Lower lobe of right lung (tissue), 2 donors: ENCODE data around the gene SIGLEC6. TPM values are rescaled to one million over a fixed set of nuclear protein-coding genes. Genes with fewer than 3 reads are reported as not detected.
A peak's percentile ranks its signal among the peaks of the same experiment; 100 is the strongest.

ENCODE experiments used
- ATAC-seq, 2 donors: fragments of 200-7000 bp; cut with Tn5 transposase; one replicate each; pipeline ENCODE4 v1.9.1; 2020 to 2022; ENCODE audit warnings: mild to moderate bottlenecking in 2 of 2, moderate library complexity in 2 of 2
- DNase-seq: peaks from one replicate; pipeline ENCODE4 v3.0.0-alpha.2; 2020
- H3K27ac ChIP-seq: fragments of 200-600 bp; one replicate; pipeline ENCODE4 v1.8.0; 2022
- H3K27me3 ChIP-seq: fragments of 200-600 bp; one replicate; pipeline ENCODE4 v1.8.0; 2022; ENCODE audit warnings: low read depth
- H3K36me3 ChIP-seq: fragments of 200-600 bp; one replicate; pipeline ENCODE4 v1.8.0; 2022; ENCODE audit warnings: mild to moderate bottlenecking
- H3K4me1 ChIP-seq: fragments of 200-600 bp; one replicate; pipeline ENCODE4 v1.8.0; 2022
- H3K4me3 ChIP-seq: fragments of 200-600 bp; one replicate; pipeline ENCODE4 v1.8.0; 2022; ENCODE audit warnings: mild to moderate bottlenecking
- H3K9me3 ChIP-seq: fragments of 200-600 bp; one replicate; pipeline ENCODE4 v1.8.0; 2022
- intact Hi-C: fragments of 100-400 bp; cut with DNase I; formaldehyde crosslinking; loops from one replicate; pipeline ENCODE4 v1.11.0; 2022
- total RNA-seq: library from RNA; stranded (reverse); fragmentation: NEBNext Ultra II Directional; extraction: Animal tissue kit (Norgen Biotek cat#: 25700); gene quantifications from one replicate; pipeline ENCODE4 v1.2.1, GENCODE V29; 2021
- TF ChIP-seq, protein P1 (sequence below): fragments of 200-600 bp; IDR thresholded peaks from one replicate; pipeline ENCODE4 v1.8.0; 2022; ENCODE audit warnings: antibody characterized with exemption, mild to moderate bottlenecking
- donor health status: DM: no; HTN: yes; CAD: no; lungs with severe emphysema.

The SIGLEC6 gene
- total RNA-seq, 1 donor from 2014 or later, result 6.5 TPM

GRCh38 chr19:51548213-51548651 lies 16.8 kb upstream of the SIGLEC6 start:
- peaks cover 23% of the 10 kb centered on the region for H3K27me3 ChIP-seq
- DNase-seq (no peak), ATAC-seq (no peak)
- H3K4me1 ChIP-seq, result no peaks in the 10 kb centered on the region
- TF ChIP-seq, protein P1, sequence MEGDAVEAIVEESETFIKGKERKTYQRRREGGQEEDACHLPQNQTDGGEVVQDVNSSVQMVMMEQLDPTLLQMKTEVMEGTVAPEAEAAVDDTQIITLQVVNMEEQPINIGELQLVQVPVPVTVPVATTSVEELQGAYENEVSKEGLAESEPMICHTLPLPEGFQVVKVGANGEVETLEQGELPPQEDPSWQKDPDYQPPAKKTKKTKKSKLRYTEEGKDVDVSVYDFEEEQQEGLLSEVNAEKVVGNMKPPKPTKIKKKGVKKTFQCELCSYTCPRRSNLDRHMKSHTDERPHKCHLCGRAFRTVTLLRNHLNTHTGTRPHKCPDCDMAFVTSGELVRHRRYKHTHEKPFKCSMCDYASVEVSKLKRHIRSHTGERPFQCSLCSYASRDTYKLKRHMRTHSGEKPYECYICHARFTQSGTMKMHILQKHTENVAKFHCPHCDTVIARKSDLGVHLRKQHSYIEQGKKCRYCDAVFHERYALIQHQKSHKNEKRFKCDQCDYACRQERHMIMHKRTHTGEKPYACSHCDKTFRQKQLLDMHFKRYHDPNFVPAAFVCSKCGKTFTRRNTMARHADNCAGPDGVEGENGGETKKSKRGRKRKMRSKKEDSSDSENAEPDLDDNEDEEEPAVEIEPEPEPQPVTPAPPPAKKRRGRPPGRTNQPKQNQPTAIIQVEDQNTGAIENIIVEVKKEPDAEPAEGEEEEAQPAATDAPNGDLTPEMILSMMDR, result no peak
- no peak overlapping the region for H3K4me3 ChIP-seq
- intact Hi-C loops, result no loop called here
- no peak overlapping the region for H3K27ac ChIP-seq
- no peaks in the 10 kb centered on the region for H3K9me3 ChIP-seq
- H3K36me3 ChIP-seq, result no peaks in the 10 kb centered on the region

DNA sequence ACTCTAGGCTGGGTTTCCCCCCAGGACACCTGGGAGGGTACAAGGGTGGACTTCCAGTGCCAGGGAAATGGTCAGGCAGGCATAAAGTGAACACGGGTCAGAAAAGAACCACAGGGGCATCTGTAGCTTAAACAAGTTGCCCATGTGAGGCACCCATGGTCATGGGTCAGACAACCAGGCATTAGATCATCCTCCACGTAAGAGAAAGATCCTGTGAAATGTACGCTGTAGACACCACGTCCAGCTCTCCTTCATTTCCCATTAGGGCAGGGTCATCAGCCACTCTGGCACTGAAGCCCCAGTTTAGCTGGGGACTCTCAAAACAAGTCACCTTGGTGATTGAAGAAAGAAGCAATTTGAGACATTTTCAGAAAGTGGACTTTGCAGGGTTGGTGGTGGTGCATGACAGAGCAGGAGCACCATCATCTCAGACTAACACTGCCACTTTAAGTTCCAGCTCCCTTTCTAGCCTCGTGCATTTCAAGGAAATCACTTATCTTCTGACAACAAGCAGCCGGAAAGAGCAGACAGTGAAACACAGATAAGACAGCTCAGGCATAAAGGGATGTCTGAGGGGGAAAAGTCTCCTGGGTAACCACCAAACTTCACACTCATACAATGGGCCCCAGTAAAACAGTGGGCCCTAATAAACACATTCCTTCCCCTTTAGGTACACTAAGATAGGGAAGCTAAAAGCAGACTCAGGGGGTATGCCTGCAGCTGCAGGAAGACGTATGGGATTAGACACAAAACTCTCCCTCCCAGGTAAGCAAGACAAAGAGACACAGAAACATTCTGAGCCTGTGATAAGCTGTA lies 16.1 kb upstream of the SIGLEC6 start:
- intact Hi-C loops, result no loop called here

GRCh38 chr19:51546650-51547396 lies 15.4 kb upstream of the SIGLEC6 start:
- intact Hi-C loops, result no loop called here
- H3K27me3 ChIP-seq, result peaks cover 26% of the 10 kb centered on the region
- DNase-seq (no peak), ATAC-seq (peak in 1 of 2 donors; percentile 38)
- TF ChIP-seq, protein P1, result no peak
- H3K4me1 ChIP-seq, result no peaks in the 10 kb centered on the region
- H3K9me3 ChIP-seq, result no peaks in the 10 kb centered on the region
- no peak overlapping the region for H3K4me3 ChIP-seq
- H3K27ac ChIP-seq, result no peak overlapping the region
- H3K36me3 ChIP-seq, result no peaks in the 10 kb centered on the region

More for the DNA sequence above, 16.1 kb upstream of the SIGLEC6 start:
- Histone ChIP-seq H3K4me1 (no peaks in the 10 kb centered on the region), H3K4me3 (no peak overlapping the region), H3K9me3 (no peaks in the 10 kb centered on the region), H3K27me3 (peaks cover 26% of the 10 kb centered on the region), H3K36me3 (no peaks in the 10 kb centered on the region), H3K27ac (no peak overlapping the region)
- DNase-seq (no peak), ATAC-seq (no peak)
- TF ChIP-seq, protein P1, result no peak

- TF ChIP-seq, protein P1, result no peak
- Histone ChIP-seq H3K27ac (no peak overlapping the region), H3K9me3 (no peaks in the 10 kb centered on the region), H3K4me3 (no peak overlapping the region), H3K4me1 (no peaks in the 10 kb centered on the region), H3K27me3 (peaks cover 26% of the 10 kb centered on the region), H3K36me3 (no peaks in the 10 kb centered on the region)
- ATAC-seq (no peak), DNase-seq (no peak)
- intact Hi-C loops, result no loop called here
These were observed 14.7 kb upstream of the SIGLEC6 start for GRCh38 chr19:51546107-51546649.

- Histone ChIP-seq H3K36me3 (no peaks in the 10 kb centered on the region), H3K27me3 (peaks cover 34% of the 10 kb centered on the region), H3K4me3 (no peak overlapping the region), H3K4me1 (no peaks in the 10 kb centered on the region), H3K27ac (no peak overlapping the region), H3K9me3 (no peaks in the 10 kb centered on the region)
- no peak for ATAC-seq
- no peak for DNase-seq
- TF ChIP-seq, protein P1, result no peak
- intact Hi-C loops, result no loop called here
These were observed 12.6 kb upstream of the SIGLEC6 start for GRCh38 chr19:51544038-51544437.
